ENCODE data around the gene FUT1. TPM values are rescaled to one million over a fixed set of nuclear protein-coding genes. Genes with fewer than 3 reads are reported as not detected.

FUT1 gene
- polyA plus RNA-seq, 6 donors from 2014 or later = not detected

DNA sequence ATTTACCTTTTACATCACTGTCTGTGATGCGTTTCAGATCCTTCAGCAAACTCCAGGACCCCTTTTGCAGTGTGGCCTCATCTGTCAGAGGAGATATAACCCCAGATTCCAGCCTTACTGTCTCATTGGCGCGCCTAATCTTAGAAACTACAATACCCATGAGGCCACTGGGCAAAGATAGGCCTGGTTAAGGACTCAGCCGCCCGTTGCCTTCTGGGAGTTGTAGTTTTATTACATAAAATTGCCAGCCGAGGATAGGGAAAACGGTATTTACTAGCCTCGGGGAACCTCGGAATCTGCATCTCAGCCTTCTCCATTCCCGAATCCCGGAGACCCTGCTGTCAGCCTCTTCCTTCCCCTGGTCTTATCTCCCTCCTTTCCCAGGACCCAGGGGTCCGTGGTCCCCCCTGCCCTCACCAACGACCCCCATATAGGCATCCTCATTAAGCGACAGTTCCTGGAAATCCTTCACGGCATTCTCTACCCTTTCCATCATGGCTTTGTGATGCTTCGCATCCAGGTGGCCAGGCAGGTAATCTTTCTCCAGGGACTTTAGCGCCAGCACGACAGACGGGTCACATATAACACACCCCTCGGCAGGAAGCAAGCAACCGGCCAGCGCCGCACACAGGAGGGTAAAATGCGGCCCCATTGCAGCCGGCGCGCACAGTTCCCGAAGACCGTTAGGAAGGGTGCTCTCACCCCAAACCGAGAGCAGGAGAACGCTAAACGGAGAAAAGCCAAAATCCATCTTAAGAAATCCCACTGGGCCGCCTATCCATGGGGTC, 7.0 kb downstream of the FUT1 start:
- Mint-ChIP-seq H3K27ac (no peak overlapping the region), H3K36me3 (peaks cover 0 to 8% of the 10 kb centered on the region in 2 donors)
- peak; percentile 40 for DNase-seq

DNA sequence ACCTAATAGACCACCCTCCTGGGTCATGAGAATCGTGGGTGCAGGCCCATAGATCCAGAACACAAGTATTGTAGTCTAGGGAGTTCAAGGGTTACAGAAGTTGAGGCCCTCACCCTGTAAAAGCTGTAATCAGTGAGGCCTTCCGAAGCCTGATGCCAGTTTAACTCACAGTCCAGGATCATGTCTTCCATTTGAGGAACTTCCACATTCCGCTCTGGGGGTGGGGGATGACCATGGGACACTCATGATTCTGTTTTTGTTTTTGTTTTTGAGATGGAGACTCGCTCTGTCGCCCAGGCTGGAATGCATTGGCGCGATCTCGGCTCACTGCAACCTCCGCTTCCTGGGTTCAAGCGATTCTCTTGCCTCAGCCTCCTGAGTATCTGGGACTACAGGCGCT, 10.3 kb downstream of the FUT1 start:
- H3K9me3 Mint-ChIP-seq = peaks cover 0 to 5% (median 4%) of the 10 kb centered on the region in 7 donors
- H3K4me1 Mint-ChIP-seq = peaks cover 15 to 35% (median 18%) of the 10 kb centered on the region in 3 donors
- H3K36me3 Mint-ChIP-seq = peaks cover 0 to 8% of the 10 kb centered on the region in 2 donors
- H3K27ac Mint-ChIP-seq = no peak overlapping the region
- peaks cover 26 to 63% (median 30%) of the 10 kb centered on the region in 3 donors for H3K27me3 Mint-ChIP-seq
- H3K4me3 Mint-ChIP-seq = peak overlapping the region in 2 of 8 donors; percentile 15 to 78
- ATAC-seq (ENCODE audit: low read depth in 2 of 2) (no peak), DNase-seq (no peak)

More for the DNA sequence above, 7.0 kb downstream of the FUT1 start:
- peak overlapping the region in 1 of 8 donors; percentile 30 for H3K4me3 Mint-ChIP-seq
- ATAC-seq (ENCODE audit: low read depth in 2 of 2) = peak; percentile 74 to 76
- H3K4me1 Mint-ChIP-seq = peaks cover 11 to 25% (median 16%) of the 10 kb centered on the region in 3 donors
- H3K9me3 Mint-ChIP-seq = peaks cover 0 to 5% (median 3%) of the 10 kb centered on the region in 7 donors
- H3K27me3 Mint-ChIP-seq = peaks cover 34 to 78% (median 41%) of the 10 kb centered on the region in 3 donors

DNA sequence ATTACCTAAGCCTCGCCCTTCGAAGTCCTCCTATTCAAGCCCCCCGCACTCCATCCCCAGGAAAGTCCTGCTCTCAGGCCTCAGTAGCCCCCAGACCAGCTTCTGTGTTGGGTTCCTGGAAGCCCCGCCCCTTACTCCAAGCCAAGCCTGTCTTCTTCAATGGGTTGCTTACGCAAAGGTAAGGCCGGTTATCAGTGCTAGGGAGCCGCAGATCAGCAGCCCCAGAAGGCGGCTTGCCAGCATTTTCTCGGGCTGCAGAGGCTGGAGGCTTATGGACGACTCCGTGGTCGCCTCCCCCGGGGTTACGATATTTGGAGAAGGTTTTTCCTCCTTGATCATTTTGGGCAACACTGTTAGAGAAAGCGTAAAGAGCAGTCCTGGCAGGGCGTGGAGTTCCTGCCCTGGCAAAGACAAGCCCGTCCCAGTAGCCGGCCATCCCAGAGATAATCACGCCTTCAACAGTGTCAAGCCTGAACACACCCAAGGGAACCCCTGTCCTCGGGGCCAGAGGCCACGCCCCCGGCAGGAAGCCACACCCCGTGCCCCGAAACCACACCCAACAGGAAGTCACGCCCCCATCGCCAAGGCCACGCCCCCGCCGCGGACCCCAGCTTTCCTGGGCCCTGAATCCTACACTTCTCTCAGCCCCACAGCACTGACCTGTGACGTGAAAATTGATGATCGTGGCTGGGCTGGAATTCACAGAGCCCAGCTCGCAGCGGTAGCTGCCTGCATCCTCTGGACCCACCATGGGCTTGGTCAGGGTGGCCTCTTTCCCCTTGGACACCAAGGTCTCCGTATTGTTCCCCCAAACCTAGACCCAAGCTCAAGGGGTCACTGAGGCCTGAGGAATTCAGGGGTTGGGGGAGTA, 11.1 kb downstream of the FUT1 start:
- H3K36me3 Mint-ChIP-seq = peaks cover 0 to 6% of the 10 kb centered on the region in 2 donors
- H3K27me3 Mint-ChIP-seq = peaks cover 23 to 55% (median 30%) of the 10 kb centered on the region in 3 donors
- ATAC-seq (ENCODE audit: low read depth in 2 of 2) = no peak
- peaks cover 15 to 28% (median 16%) of the 10 kb centered on the region in 3 donors for H3K4me1 Mint-ChIP-seq
- H3K9me3 Mint-ChIP-seq = peaks cover 0 to 5% (median 4%) of the 10 kb centered on the region in 7 donors
- H3K27ac Mint-ChIP-seq = peak overlapping the region in 1 of 6 donors; percentile 12
- peak overlapping the region in 5 of 8 donors; percentile 12 to 78 (median 54) for H3K4me3 Mint-ChIP-seq
- DNase-seq = no peak

DNA sequence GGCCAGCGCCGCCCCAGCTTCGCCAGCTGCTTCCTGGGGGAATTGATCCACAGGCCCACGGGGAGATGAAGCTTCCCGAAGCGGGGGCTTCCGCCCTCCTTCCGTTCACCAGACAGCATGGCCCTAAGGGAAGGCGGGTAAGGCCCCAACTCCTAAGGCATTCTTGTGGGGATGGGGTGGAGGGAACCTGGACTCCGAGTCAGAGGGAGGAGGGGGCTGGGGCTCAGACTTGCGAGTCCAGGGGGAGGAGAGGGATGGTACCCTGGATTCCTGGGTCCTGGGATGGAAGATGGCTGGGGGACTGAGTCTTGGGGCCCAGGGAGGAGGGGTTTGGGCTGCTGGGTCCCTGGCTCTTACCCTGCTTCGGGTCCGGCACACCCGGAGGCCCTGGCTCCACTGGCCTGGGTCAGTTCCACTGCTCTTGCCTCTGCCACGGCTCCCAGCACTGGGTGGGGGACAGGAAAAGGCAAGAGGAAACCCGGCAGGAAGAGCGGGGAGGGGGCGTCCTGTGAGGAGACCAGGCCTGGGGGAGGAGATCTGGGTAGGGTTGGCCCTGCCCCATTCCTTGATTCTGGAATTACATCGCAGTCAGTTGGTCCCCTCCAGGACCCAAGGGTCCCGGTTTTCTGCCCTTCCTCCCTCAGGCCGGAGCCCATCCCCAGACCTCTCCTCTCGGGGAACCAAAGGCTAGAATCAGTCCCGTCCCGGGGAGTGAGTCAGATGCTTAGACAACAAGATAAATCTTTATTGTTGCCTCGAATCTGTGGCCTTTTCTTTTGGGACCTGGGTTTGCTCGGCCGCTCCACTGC, 12.1 kb downstream of the FUT1 start, which contains the start of gene RASIP1:
Gene RASIP1 (minus strand): TSS at position 447 of the 809 bp plus-strand sequence. CDS start 328 bp downstream, at position 119.
- Mint-ChIP-seq H3K27me3 (peaks cover 13 to 45% (median 20%) of the 10 kb centered on the region in 3 donors), H3K9me3 (peaks cover 0 to 5% (median 0%) of the 10 kb centered on the region in 7 donors), H3K36me3 (no peaks in the 10 kb centered on the region), H3K4me1 (peaks cover 8 to 19% (median 16%) of the 10 kb centered on the region in 3 donors), H3K27ac (peak within 1 kb of the TSS in 1 of 6 donors; percentile 12), H3K4me3 (peak within 1 kb of the TSS in 7 of 8 donors; percentile 12 to 88 (median 51))
- DNase-seq = no peak
- no peak for ATAC-seq (ENCODE audit: low read depth in 2 of 2)

DNA sequence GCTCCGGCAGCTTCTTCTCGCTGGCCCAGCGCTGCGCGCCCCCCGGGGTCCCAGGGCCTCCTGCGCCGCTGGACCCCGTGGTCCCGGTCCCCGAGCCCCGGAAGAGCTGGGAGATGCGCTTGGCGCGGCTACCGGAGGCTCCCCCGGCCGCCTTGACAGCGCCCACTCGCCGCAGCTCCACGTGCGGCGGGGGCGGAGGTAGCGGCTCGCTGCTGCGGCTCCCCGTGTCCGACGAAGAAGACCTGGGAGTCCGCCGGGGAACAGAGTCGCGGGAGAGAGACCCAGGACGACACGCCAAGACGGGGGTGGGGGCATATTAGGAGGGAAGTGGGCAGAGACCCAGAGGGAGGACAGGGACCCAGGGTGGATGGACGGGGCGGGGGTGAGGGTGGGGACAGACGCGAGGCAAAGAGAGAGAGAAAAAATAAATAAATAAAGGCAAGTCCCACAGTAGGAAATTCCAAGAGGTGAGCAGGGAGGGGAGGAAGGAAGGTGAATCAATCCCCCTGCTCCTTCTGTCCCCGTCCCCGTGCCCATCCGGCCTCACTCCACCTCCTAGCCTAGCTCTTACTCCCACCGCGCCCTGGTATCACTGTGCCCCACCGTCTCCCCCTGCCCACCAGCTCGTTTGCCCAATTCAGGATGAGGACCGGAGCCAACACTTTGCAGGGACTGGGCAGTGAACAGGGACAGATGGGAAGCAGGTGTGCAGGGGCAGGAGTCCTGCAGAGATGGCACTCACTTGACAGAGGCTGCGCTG, 12.9 kb downstream of the FUT1 start:
- peak; percentile 2 to 3 for ATAC-seq (ENCODE audit: low read depth in 2 of 2)

DNA sequence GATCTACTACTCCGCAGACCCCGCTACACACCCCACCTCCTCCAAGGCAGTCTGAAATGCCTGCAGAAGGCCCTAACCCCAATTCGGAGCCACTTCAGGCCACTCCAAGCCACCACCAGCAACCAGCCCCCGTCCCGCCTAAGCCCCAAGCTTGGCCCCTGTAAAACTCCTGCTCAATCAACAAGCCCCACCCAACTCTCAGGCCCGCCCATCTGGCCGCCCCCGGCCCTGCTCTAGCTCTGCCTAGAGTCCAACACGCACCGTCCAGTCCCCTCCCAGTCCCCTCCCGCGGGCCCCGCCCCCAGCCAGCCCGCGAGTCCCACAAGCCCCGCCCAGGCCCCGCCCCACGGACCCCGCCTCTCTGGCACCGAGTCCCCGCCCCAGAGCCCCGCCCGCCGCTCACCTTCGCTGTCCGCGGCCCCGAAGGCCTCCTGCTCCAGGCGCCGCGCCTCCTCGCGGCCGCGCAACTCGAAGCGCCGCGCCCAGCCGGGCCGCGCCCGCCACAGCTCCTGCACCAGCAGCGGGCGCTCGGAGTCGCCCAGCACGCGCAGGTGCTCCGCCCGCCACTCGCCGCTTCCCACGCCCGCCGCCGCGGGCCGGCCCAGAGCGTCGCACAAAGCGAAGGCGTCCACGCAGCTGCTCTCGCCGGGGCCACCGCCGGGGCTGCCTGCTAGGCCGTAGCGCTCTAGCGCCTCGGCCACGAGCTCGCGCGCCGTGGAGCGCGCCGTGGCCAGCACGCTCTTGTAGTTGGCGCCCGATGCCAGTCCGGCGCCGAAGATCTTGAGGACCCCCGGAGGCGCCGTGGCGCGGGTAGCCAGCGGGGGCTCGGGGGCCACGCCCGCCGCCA, 13.7 kb downstream of the FUT1 start:
- H3K4me1 Mint-ChIP-seq = peaks cover 8 to 19% (median 16%) of the 10 kb centered on the region in 3 donors
- ATAC-seq (ENCODE audit: low read depth in 2 of 2) (peak; percentile 87 to 90), DNase-seq (peak; percentile 80)
- H3K9me3 Mint-ChIP-seq = peaks cover 0 to 5% (median 0%) of the 10 kb centered on the region in 7 donors
- peak overlapping the region in 2 of 6 donors; percentile 39 to 49 for H3K27ac Mint-ChIP-seq
- H3K27me3 Mint-ChIP-seq = peaks cover 7 to 30% (median 10%) of the 10 kb centered on the region in 3 donors
- H3K4me3 Mint-ChIP-seq = peak overlapping the region; percentile 65 to 84 (median 68)
- H3K36me3 Mint-ChIP-seq = no peaks in the 10 kb centered on the region

More for the DNA sequence above, 12.9 kb downstream of the FUT1 start:
- no peak overlapping the region for H3K27ac Mint-ChIP-seq
- peak overlapping the region in 7 of 8 donors; percentile 3 to 88 (median 38) for H3K4me3 Mint-ChIP-seq
- peaks cover 0 to 5% (median 0%) of the 10 kb centered on the region in 7 donors for H3K9me3 Mint-ChIP-seq
- H3K27me3 Mint-ChIP-seq = peaks cover 10 to 38% (median 14%) of the 10 kb centered on the region in 3 donors
- no peak for DNase-seq
- no peaks in the 10 kb centered on the region for H3K36me3 Mint-ChIP-seq
- H3K4me1 Mint-ChIP-seq = peaks cover 8 to 19% (median 16%) of the 10 kb centered on the region in 3 donors

DNA sequence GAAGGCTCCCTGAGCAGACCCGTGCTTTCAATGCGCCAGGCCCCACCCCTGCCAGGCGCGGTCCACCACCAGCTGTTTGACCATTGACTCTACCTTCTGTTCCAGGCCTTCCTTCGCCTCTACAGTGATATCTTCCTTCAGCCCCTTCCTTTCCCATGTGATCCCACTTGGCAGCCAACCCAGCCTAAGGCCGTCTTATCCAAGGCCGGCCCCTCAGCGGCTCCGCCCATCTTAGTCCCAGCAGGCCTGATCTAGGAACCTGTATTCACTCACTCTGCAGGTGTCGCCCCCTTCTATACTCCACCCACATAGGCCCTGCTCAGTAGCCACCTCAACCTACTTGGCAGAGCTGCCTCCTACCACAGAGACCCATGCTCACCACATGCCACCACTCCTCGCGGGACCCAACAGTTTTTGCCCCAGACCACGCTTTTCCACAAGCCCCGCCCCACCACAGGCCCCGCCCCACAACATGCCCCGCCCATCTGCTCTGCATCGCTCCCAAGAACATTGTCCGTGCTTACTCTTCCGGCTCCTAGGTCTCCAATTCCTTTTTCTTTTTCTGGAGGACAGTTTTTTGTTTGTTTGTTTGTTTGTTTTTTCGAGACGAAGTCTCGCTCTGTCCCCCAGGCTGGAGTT, 15.0 kb downstream of the FUT1 start:
- H3K9me3 Mint-ChIP-seq = peaks cover 0 to 5% (median 0%) of the 10 kb centered on the region in 7 donors
- no peaks in the 10 kb centered on the region for H3K36me3 Mint-ChIP-seq
- H3K27ac Mint-ChIP-seq = peak overlapping the region in 2 of 6 donors; percentile 2 to 15
- peaks cover 8 to 19% (median 16%) of the 10 kb centered on the region in 3 donors for H3K4me1 Mint-ChIP-seq
- DNase-seq (no peak), ATAC-seq (ENCODE audit: low read depth in 2 of 2) (no peak)
- peak overlapping the region in 6 of 8 donors; percentile 6 to 73 (median 65) for H3K4me3 Mint-ChIP-seq
- peaks cover 0 to 22% (median 9%) of the 10 kb centered on the region in 3 donors for H3K27me3 Mint-ChIP-seq

DNA sequence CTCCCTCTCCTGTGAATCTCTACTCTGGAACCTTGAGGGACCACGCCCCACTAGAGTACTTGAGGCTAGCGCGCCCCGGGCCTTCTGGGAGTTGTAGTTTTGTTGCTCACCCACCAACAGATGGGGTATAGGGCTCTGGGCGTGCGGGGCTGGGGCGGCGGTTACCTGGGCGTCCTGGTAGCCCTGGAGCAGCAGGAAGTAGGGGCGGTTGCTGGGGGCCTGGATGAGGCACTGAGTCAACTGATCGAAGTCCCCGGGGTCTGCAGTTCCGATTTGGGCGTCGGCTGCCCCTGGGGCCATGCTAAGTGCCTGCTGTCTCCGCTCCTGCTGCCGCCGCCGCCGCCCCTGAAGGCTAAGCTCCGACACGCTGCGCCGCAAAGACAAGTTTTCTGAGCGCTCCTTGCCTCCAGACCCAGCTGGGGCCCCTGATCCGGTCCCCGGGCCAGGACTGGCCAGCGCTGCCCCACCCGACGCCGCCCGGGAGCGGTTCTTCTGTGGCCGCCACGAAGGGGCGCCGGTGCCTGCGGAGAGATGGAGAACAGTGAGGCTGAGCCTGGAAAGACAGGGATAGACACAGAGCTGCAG, 17.3 kb downstream of the FUT1 start:
- no peaks in the 10 kb centered on the region for H3K36me3 Mint-ChIP-seq
- H3K4me1 Mint-ChIP-seq = peaks cover 4 to 10% (median 5%) of the 10 kb centered on the region in 3 donors
- DNase-seq = no peak
- peak overlapping the region in 1 of 8 donors; percentile 45 for H3K4me3 Mint-ChIP-seq
- peaks cover 4 to 6% (median 5%) of the 10 kb centered on the region in 3 donors for H3K27me3 Mint-ChIP-seq
- H3K27ac Mint-ChIP-seq = no peak overlapping the region
- peaks cover 0 to 9% (median 0%) of the 10 kb centered on the region in 7 donors for H3K9me3 Mint-ChIP-seq
- ATAC-seq (ENCODE audit: low read depth in 2 of 2) = no peak

DNA sequence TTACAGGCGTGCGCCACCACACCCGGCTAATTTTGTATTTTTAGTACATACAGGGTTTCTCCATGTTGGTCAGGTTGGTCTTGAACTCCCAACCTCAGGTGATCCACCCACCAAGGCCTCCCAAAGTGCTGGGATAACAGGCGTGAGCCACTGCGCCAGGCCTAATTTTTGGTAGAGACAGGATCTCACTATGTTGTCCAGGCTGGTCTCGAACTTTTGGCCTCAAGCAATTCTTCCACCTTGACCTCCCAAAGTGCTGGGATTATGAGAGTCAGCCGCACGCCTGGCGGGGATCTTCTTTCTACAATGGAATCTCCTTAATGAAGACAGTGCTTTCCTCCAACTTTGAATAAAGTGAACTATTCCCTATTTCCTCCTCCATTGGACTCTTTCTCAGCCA, 17.8 kb downstream of the FUT1 start:
- Mint-ChIP-seq H3K27ac (no peak overlapping the region), H3K36me3 (no peaks in the 10 kb centered on the region), H3K4me1 (peaks cover 4 to 6% (median 5%) of the 10 kb centered on the region in 3 donors), H3K4me3 (peak overlapping the region in 2 of 8 donors; percentile 36 to 45), H3K9me3 (peaks cover 0 to 9% (median 0%) of the 10 kb centered on the region in 7 donors), H3K27me3 (peaks cover 0 to 6% (median 4%) of the 10 kb centered on the region in 3 donors)
- DNase-seq = no peak
- no peak for ATAC-seq (ENCODE audit: low read depth in 2 of 2)

DNA sequence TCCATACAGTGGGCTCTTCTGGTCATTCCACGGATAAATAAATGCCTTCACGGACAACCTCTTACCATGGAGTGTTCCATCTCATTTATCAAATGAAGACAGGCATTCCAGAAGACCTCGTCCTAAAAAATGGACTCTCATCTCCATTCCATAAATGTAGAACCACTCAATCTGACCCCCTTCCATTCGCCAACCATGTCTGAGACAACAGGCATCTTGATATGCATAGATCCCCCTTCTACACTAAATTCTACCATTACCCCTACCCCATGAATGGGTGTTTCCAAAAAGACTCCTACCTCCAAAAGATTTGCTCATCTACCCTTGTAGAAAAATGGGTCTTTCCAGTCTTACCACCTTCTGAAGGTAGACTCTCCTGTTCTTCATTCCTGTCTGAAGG, 21.0 kb downstream of the FUT1 start:
- ATAC-seq (ENCODE audit: low read depth in 2 of 2) = no peak
- Mint-ChIP-seq H3K27ac (peak overlapping the region in 1 of 6 donors; percentile 77), H3K27me3 (peaks cover 0 to 6% (median 4%) of the 10 kb centered on the region in 3 donors), H3K9me3 (peaks cover 3 to 16% (median 8%) of the 10 kb centered on the region in 7 donors), H3K4me3 (no peak overlapping the region), H3K36me3 (peaks cover 4 to 5% of the 10 kb centered on the region in 2 donors), H3K4me1 (peaks cover 4 to 9% (median 7%) of the 10 kb centered on the region in 3 donors)
- DNase-seq = no peak

Measured in naive B cell (primary cell).